Epithelial cell of esophagus (primary cell): ENCODE measurements around the gene L2HGDH.

Experiments
- DNase-seq: peaks from one replicate; pipeline ENCODE4 v3.0.0; 2010; ENCODE audit warnings: low read depth
- H3K4me3 ChIP-seq: 2 replicates; pipeline ENCODE4 v1.5.1; 2011; ENCODE audit warnings: mild to moderate bottlenecking, low read length, control low read depth
- TF ChIP-seq, protein P1 (sequence below): IDR thresholded peaks from 2 replicates; pipeline ENCODE4 v1.5.1; 2011; ENCODE audit warnings: low read depth, mild to moderate bottlenecking, low read length, control low read depth, inconsistent platforms; ENCODE audit not compliant: insufficient read depth; ENCODE audit errors: missing control alignments

The L2HGDH gene

DNA sequence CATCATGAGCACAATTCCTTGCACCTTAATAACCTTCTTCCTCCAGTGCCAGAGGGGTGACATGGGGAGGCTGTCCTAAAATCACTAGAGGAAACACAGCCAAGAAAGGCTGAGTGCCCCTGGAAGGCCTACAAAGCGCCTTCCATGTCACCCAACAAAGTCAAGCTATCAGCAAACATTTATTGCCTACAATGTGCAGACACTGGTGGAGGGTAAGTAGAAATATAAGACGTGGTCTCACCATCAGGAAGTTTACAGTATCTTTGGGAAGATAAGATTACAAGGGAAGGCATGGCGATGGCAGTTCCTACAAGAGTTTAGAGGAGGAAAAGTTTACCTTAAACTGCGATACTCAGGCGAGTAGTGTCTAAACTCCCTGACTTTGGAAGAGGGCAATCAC is 28.0 kb upstream of the L2HGDH start:
- no peak for DNase-seq
- H3K4me3 ChIP-seq: no peak overlapping the region
- TF ChIP-seq, protein P1, sequence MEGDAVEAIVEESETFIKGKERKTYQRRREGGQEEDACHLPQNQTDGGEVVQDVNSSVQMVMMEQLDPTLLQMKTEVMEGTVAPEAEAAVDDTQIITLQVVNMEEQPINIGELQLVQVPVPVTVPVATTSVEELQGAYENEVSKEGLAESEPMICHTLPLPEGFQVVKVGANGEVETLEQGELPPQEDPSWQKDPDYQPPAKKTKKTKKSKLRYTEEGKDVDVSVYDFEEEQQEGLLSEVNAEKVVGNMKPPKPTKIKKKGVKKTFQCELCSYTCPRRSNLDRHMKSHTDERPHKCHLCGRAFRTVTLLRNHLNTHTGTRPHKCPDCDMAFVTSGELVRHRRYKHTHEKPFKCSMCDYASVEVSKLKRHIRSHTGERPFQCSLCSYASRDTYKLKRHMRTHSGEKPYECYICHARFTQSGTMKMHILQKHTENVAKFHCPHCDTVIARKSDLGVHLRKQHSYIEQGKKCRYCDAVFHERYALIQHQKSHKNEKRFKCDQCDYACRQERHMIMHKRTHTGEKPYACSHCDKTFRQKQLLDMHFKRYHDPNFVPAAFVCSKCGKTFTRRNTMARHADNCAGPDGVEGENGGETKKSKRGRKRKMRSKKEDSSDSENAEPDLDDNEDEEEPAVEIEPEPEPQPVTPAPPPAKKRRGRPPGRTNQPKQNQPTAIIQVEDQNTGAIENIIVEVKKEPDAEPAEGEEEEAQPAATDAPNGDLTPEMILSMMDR: no peak

GRCh38 chr14:50339178-50339804 is 27.3 kb upstream of the L2HGDH start:
- TF ChIP-seq, protein P1: no peak
- no peak for DNase-seq
- H3K4me3 ChIP-seq: no peak overlapping the region

DNA sequence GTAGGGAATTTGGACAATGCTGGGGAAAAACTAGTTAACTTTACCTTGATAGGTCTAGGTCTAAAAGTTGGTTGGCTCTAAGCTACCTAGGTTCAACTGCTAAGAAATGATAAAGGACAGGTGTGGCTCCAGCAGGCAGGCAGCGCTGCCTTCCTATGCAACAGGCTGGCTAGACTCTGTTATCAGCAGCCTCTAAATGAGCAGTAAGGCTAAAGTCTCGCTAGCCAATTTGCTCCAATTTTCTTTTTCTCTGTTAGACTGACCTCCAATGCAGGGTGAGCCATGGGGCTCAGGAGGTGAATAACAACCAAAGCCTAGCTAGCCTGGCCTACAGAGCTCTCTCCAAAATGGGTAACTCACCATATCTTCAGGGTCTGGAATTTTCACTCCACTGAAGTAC is 26.6 kb upstream of the L2HGDH start:
- no peak for DNase-seq
- TF ChIP-seq, protein P1: no peak
- H3K4me3 ChIP-seq: no peak overlapping the region

GRCh38 chr14:50335989-50336824 is 24.2 kb upstream of the L2HGDH start:
- TF ChIP-seq, protein P1: no peak
- no peak overlapping the region for H3K4me3 ChIP-seq
- DNase-seq: no peak

DNA sequence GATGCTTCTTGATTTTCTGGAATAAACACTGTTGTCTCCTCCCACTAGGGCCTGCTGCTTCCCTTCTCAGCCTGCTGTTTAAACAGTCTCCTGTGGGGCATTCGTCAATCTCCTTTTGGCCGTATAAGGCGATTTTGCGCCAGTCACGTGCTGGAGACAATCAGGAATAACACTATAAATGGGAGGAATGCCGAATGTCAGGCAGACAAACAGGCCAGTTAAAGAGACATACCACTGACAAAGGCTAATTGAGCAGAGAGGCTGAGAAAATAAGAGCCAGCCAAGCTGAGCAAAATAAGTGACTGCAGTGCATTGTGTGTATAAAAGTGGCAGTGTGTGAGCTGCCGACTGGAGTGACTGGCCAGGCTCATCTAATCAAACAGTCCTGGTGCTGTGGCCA is 23.4 kb upstream of the L2HGDH start:
- H3K4me3 ChIP-seq: no peak overlapping the region
- TF ChIP-seq, protein P1: no peak
- peak; percentile 12 for DNase-seq

- no peak overlapping the region for H3K4me3 ChIP-seq
- peak; percentile 14 for DNase-seq
- TF ChIP-seq, protein P1: no peak
Measured at GRCh38 chr14:50334211-50334610, 22.2 kb upstream of the L2HGDH start.
